ENCODE results near the gene CMBL. TPM values are rescaled to one million over a fixed set of nuclear protein-coding genes. Genes with fewer than 3 reads are reported as not detected.

The CMBL gene
- total and polyA plus RNA-seq, 2 donors from 2014 or later: 36.6 to 243 TPM

DNA sequence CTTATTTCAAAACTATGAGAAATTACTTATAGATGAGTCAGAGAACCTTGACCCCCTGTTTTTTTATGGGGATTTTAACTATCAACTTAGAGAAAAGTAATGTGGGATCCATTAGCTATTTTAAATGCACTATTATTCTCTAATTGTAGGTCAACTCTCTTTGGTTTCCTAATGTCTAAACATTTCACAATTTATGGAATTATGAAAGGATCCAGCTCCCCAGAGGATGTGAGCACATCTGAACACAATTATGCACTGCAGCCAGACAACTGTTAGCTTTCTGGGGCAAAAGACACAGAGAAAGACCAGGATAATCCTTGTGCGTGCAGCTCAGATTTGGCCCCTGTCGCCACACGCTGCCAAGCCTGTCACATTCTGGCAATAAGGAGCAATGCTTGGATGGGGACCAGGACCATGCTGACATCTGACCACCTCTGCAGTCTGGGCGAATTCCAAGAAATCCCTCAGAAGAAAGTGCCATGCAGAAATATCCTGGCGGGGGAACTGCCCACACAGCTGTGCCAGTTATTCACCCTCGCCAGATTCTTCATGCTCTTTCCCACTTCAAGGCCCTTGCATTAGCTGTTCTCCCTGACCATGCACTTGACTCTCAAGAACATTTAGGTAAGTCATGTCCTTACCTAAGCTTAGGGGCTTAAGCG is 22.2 kb upstream of the CMBL start:
- Histone ChIP-seq H3K36me3 (ENCODE audit: control insufficient read depth in 2 of 3, insufficient read depth in 3 of 3, low read length in 3 of 3) (no peaks in the 10 kb centered on the region), H3K27me3 (ENCODE audit: control insufficient read depth, insufficient read depth, low read length) (no peaks in the 10 kb centered on the region), H3K4me1 (ENCODE audit: control insufficient read depth in 2 of 3, insufficient read depth in 2 of 3, low read depth in 1 of 3, low read length in 3 of 3) (peaks cover 0 to 5% (median 5%) of the 10 kb centered on the region in 3 donors), H3K9me3 (ENCODE audit: control insufficient read depth in 2 of 3, insufficient read depth in 1 of 3, low read length in 3 of 3) (no peaks in the 10 kb centered on the region), H3K27ac (ENCODE audit: low read depth in 2 of 2, low read length in 2 of 2) (no peak overlapping the region), H3K9ac (ENCODE audit: low read length in 3 of 3) (no peak overlapping the region), H3K4me3 (ENCODE audit: low read length in 3 of 3) (no peak overlapping the region)
- peak in 2 of 5 donors; percentile 8 to 69 for DNase-seq
- FAIRE-seq: no peak
- no peak for TF ChIP-seq CTCF (IDR thresholded peaks at IDR 0.05; ENCODE audit: borderline replicate concordance, extremely low read depth, insufficient read depth)
- intact Hi-C loops (cut with DNase I): no loop called here

DNA sequence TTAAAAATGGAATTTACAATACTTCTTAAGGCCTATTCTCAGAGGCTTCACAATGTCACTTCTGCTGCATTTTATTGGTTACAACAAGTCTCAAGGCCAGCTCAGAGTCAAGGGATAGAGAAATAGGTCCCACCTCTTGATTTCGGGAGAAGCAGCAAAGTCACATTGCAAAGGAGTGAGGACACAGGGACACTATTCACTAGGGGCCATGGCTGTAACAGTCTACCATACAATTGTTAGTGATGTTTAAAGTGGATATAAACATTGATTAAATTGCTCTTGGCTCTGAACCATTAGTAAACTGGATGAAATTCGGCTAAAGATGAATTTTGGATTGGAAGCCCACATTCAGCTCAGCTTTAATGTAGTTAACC is 21.7 kb upstream of the CMBL start:
- Histone ChIP-seq H3K4me1 (ENCODE audit: control insufficient read depth in 2 of 3, insufficient read depth in 2 of 3, low read depth in 1 of 3, low read length in 3 of 3) (peaks cover 0 to 5% (median 5%) of the 10 kb centered on the region in 3 donors), H3K9ac (ENCODE audit: low read length in 3 of 3) (no peak overlapping the region), H3K27ac (ENCODE audit: low read depth in 2 of 2, low read length in 2 of 2) (no peak overlapping the region), H3K27me3 (ENCODE audit: control insufficient read depth, insufficient read depth, low read length) (no peaks in the 10 kb centered on the region), H3K4me3 (ENCODE audit: low read length in 3 of 3) (no peak overlapping the region), H3K9me3 (ENCODE audit: control insufficient read depth in 2 of 3, insufficient read depth in 1 of 3, low read length in 3 of 3) (no peaks in the 10 kb centered on the region), H3K36me3 (ENCODE audit: control insufficient read depth in 2 of 3, insufficient read depth in 3 of 3, low read length in 3 of 3) (no peaks in the 10 kb centered on the region)
- DNase-seq: no peak
- intact Hi-C loops (cut with DNase I): no loop called here
- FAIRE-seq: no peak
- TF ChIP-seq CTCF (IDR thresholded peaks at IDR 0.05; ENCODE audit: borderline replicate concordance, extremely low read depth, insufficient read depth): no peak

GRCh38 chr5:10328323-10328722 is 20.6 kb upstream of the CMBL start:
- H3K27me3 ChIP-seq (ENCODE audit: control insufficient read depth, insufficient read depth, low read length): no peaks in the 10 kb centered on the region
- intact Hi-C loops (cut with DNase I): no loop called here
- no peak for FAIRE-seq
- no peak for TF ChIP-seq CTCF (IDR thresholded peaks at IDR 0.05; ENCODE audit: borderline replicate concordance, extremely low read depth, insufficient read depth)
- peak in 1 of 5 donors; percentile 4 for DNase-seq
- H3K36me3 ChIP-seq (ENCODE audit: control insufficient read depth in 2 of 3, insufficient read depth in 3 of 3, low read length in 3 of 3): no peaks in the 10 kb centered on the region
- no peak overlapping the region for H3K4me3 ChIP-seq (ENCODE audit: low read length in 3 of 3)
- no peaks in the 10 kb centered on the region for H3K9me3 ChIP-seq (ENCODE audit: control insufficient read depth in 2 of 3, insufficient read depth in 1 of 3, low read length in 3 of 3)
- no peak overlapping the region for H3K9ac ChIP-seq (ENCODE audit: low read length in 3 of 3)
- peaks cover 0 to 10% (median 5%) of the 10 kb centered on the region in 3 donors for H3K4me1 ChIP-seq (ENCODE audit: control insufficient read depth in 2 of 3, insufficient read depth in 2 of 3, low read depth in 1 of 3, low read length in 3 of 3)
- no peak overlapping the region for H3K27ac ChIP-seq (ENCODE audit: low read depth in 2 of 2, low read length in 2 of 2)
